ENCODE results near the gene FARS2. TPM values are rescaled to one million over a fixed set of nuclear protein-coding genes. Genes with fewer than 3 reads are reported as not detected.

The FARS2 gene
- total RNA-seq, 1 experiment from 2014 or later, result 15.0 TPM

DNA sequence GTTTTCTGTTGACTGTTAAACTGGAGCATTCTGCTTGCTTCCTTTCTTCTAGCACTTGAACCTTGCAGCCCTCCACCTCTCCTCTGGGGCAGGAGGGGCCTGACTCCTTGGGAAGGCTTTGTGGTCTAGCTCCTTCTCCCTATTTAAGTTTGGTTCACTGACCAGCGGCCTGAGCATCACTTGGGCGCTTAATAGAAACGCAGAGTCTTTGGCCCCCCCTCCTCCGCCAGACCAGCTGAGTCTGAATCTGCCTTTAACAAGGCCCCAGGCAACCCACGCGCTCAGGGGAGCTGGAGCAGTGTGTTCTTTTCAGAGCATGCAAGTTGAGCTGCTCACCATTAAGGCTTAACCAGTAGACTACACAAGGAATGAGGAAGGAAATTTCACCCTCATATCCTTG lies 519.7 kb downstream of the FARS2 start:
- H3K27me3 Mint-ChIP-seq (ENCODE audit: low read depth), result no peaks in the 10 kb centered on the region; the same call in 1 of the 2 replicates
- TF ChIP-seq ZNF396 (CRISPR knock-in tag; IDR thresholded peaks at IDR 0.05; ENCODE audit: borderline replicate concordance) (no peak), SOX15 (CRISPR knock-in tag; IDR thresholded peaks at IDR 0.05) (no peak)
- TF ChIP-seq, protein P1, sequence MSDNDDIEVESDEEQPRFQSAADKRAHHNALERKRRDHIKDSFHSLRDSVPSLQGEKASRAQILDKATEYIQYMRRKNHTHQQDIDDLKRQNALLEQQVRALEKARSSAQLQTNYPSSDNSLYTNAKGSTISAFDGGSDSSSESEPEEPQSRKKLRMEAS (CRISPR knock-in tag; IDR thresholded peaks at IDR 0.05), result no peak
- CTCF ChIA-PET, result interaction anchor here (2.2 kb wide), 1 partner anchor 359 kb away, joined by 6 read pairs; no protein-coding TSS in a partner anchor
- peaks cover 28% of the 10 kb centered on the region for H3K4me1 Mint-ChIP-seq
- H3K9me3 Mint-ChIP-seq, result 0 out of 2 replicates have a peak, but pooled peaks cover 9% of the 10 kb centered on the region
- no peak overlapping the region for H3K27ac Mint-ChIP-seq
- no peak for DNase-seq (ENCODE audit: low spot score)
- no peak overlapping the region for H3K4me3 Mint-ChIP-seq
- ATAC-seq, result no peak
- POLR2A ChIA-PET, result no interaction called here
- no peaks in the 10 kb centered on the region for H3K36me3 Mint-ChIP-seq

DNA sequence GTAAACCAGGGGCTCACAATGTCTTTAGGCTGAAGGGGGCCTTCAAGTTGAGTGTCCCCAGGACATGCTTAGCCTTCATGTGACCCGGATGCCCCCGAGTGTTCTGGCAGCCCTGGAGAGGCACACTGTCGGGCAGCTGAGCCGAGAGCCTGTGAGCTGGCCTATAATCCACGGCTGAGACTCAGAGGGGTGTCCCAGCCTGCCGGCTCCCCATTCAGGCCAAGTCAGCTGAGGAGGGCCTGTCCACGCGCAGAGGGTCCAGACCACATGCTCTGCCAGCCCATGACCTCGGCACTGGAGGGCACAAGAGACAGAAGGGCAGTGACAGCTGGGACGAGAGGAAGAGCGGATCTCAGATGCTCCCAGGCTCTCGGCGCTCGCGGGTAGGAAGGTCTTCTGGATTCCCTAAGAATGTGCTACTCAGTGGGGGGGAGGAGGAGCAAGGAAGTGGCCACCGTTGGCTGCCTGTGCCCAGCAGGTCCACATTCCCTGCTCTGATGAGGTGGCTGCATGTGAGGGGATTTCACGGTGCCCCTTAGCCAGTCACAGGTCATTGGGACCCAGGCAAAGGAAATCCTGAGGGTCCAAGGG lies 520.7 kb downstream of the FARS2 start:
- CTCF ChIA-PET, result interaction anchor here (1.5 to 2.2 kb wide), 2 partner anchors 311 to 360 kb away, joined by 4 to 6 read pairs; no protein-coding TSS in a partner anchor
- H3K36me3 Mint-ChIP-seq, result no peaks in the 10 kb centered on the region
- no peak overlapping the region for H3K4me3 Mint-ChIP-seq
- no peaks in the 10 kb centered on the region; the same call in 1 of the 2 replicates for H3K27me3 Mint-ChIP-seq (ENCODE audit: low read depth)
- peaks cover 36% of the 10 kb centered on the region for H3K4me1 Mint-ChIP-seq
- 0 out of 2 replicates have a peak, but pooled peaks cover 9% of the 10 kb centered on the region for H3K9me3 Mint-ChIP-seq
- ATAC-seq (peak; percentile 40), DNase-seq (ENCODE audit: low spot score) (no peak)
- TF ChIP-seq, protein P2, sequence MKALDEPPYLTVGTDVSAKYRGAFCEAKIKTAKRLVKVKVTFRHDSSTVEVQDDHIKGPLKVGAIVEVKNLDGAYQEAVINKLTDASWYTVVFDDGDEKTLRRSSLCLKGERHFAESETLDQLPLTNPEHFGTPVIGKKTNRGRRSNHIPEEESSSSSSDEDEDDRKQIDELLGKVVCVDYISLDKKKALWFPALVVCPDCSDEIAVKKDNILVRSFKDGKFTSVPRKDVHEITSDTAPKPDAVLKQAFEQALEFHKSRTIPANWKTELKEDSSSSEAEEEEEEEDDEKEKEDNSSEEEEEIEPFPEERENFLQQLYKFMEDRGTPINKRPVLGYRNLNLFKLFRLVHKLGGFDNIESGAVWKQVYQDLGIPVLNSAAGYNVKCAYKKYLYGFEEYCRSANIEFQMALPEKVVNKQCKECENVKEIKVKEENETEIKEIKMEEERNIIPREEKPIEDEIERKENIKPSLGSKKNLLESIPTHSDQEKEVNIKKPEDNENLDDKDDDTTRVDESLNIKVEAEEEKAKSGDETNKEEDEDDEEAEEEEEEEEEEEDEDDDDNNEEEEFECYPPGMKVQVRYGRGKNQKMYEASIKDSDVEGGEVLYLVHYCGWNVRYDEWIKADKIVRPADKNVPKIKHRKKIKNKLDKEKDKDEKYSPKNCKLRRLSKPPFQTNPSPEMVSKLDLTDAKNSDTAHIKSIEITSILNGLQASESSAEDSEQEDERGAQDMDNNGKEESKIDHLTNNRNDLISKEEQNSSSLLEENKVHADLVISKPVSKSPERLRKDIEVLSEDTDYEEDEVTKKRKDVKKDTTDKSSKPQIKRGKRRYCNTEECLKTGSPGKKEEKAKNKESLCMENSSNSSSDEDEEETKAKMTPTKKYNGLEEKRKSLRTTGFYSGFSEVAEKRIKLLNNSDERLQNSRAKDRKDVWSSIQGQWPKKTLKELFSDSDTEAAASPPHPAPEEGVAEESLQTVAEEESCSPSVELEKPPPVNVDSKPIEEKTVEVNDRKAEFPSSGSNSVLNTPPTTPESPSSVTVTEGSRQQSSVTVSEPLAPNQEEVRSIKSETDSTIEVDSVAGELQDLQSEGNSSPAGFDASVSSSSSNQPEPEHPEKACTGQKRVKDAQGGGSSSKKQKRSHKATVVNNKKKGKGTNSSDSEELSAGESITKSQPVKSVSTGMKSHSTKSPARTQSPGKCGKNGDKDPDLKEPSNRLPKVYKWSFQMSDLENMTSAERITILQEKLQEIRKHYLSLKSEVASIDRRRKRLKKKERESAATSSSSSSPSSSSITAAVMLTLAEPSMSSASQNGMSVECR (CRISPR knock-in tag; IDR thresholded peaks at IDR 0.05; ENCODE audit: borderline replicate concordance), result no peak
- TF ChIP-seq, protein P3, sequence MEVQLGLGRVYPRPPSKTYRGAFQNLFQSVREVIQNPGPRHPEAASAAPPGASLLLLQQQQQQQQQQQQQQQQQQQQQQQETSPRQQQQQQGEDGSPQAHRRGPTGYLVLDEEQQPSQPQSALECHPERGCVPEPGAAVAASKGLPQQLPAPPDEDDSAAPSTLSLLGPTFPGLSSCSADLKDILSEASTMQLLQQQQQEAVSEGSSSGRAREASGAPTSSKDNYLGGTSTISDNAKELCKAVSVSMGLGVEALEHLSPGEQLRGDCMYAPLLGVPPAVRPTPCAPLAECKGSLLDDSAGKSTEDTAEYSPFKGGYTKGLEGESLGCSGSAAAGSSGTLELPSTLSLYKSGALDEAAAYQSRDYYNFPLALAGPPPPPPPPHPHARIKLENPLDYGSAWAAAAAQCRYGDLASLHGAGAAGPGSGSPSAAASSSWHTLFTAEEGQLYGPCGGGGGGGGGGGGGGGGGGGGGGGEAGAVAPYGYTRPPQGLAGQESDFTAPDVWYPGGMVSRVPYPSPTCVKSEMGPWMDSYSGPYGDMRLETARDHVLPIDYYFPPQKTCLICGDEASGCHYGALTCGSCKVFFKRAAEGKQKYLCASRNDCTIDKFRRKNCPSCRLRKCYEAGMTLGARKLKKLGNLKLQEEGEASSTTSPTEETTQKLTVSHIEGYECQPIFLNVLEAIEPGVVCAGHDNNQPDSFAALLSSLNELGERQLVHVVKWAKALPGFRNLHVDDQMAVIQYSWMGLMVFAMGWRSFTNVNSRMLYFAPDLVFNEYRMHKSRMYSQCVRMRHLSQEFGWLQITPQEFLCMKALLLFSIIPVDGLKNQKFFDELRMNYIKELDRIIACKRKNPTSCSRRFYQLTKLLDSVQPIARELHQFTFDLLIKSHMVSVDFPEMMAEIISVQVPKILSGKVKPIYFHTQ (CRISPR knock-in tag; IDR thresholded peaks at IDR 0.05), result no peak
- TF ChIP-seq MXD4 (CRISPR knock-in tag; IDR thresholded peaks at IDR 0.05; ENCODE audit: borderline replicate concordance), result no peak
- H3K27ac Mint-ChIP-seq, result no peak overlapping the region
- POLR2A ChIA-PET, result no interaction called here

DNA sequence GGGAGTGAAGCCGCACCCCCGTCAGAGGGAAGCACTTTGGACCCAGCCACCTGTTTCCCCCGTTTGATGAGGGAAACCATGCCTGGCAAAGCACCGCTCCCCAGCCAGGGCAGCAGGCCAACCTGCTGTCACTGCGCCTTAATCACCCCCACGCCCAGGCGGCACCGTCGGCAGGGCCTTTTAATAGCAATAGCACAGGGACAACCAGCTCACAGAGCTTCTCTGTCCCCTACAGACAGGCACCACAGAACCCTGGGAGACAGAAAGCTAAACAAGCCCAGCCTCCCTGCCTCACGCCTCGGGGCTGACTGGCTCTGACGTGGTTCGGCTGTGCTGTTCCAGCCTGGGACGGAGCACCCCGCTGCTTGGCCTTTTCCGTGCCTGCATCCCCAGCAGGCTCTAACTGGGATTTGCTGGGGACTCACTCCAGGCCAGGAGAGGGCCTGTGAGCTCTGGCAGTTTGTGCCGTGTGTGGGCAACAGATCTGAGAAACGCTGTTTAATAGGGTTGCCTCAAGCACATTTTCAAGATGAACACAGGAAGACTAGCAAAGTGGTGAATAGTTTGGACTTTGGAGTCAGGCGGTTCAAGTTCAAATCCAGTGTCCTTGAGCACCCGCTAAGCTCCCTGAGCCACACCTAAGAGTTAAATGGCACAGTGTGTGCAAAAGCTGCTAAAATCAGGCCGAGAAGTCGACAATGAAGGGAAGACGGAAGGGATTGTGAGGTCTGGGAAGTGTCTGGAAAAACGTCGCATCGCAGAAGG lies 521.7 kb downstream of the FARS2 start:
- ATAC-seq, result peak; percentile 35; the same call in 1 of the 2 replicates
- no peak for DNase-seq (ENCODE audit: low spot score)
- ChIA-PET CTCF (interaction anchor here (1.5 to 2.2 kb wide), 2 partner anchors 312 to 361 kb away, joined by 4 to 6 read pairs; no protein-coding TSS in a partner anchor), POLR2A (no interaction called here)
- Mint-ChIP-seq H3K36me3 (no peaks in the 10 kb centered on the region), H3K27ac (no peak overlapping the region), H3K9me3 (0 out of 2 replicates have a peak, but pooled peaks cover 9% of the 10 kb centered on the region), H3K27me3 (ENCODE audit: low read depth) (no peaks in the 10 kb centered on the region; the same call in 1 of the 2 replicates), H3K4me3 (no peak overlapping the region), H3K4me1 (peaks cover 43% of the 10 kb centered on the region)
- no peak for TF ChIP-seq CBFB (CRISPR knock-in tag; IDR thresholded peaks at IDR 0.05; ENCODE audit: low read depth)
- TF ChIP-seq, protein P3 (CRISPR knock-in tag; IDR thresholded peaks at IDR 0.05), result no peak
- no peak for TF ChIP-seq IRF2 (CRISPR knock-in tag; IDR thresholded peaks at IDR 0.05; ENCODE audit: borderline replicate concordance, low read depth)
- TF ChIP-seq, protein P4, sequence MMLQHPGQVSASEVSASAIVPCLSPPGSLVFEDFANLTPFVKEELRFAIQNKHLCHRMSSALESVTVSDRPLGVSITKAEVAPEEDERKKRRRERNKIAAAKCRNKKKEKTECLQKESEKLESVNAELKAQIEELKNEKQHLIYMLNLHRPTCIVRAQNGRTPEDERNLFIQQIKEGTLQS (CRISPR knock-in tag; conservative IDR thresholded peaks at IDR 0.05), result no peak
- TF ChIP-seq, protein P5, sequence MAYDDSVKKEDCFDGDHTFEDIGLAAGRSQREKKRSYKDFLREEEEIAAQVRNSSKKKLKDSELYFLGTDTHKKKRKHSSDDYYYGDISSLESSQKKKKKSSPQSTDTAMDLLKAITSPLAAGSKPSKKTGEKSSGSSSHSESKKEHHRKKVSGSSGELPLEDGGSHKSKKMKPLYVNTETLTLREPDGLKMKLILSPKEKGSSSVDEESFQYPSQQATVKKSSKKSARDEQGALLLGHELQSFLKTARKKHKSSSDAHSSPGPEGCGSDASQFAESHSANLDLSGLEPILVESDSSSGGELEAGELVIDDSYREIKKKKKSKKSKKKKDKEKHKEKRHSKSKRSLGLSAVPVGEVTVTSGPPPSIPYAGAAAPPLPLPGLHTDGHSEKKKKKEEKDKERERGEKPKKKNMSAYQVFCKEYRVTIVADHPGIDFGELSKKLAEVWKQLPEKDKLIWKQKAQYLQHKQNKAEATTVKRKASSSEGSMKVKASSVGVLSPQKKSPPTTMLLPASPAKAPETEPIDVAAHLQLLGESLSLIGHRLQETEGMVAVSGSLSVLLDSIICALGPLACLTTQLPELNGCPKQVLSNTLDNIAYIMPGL (CRISPR knock-in tag; IDR thresholded peaks at IDR 0.05), result no peak
- TF ChIP-seq JUN (CRISPR knock-in tag; IDR thresholded peaks at IDR 0.05), result no peak
- no peak for TF ChIP-seq RORB (CRISPR knock-in tag; IDR thresholded peaks at IDR 0.05)

All from WTC11 (cell line).